Natural killer cell (primary cell): Measurements from ENCODE around the gene FNDC3B. TPM values are rescaled to one million over a fixed set of nuclear protein-coding genes. Genes with fewer than 3 reads are reported as not detected.

ENCODE experiments used
- ATAC-seq, 3 donors: fragments of 150-1000 bp in 2 of 3; fragments of 200-7000 bp in 1 of 3; cut with Tn5 transposase; 1 replicate in 1 of 3; 2 replicates in 2 of 3; pipeline ENCODE4 v1.10.0; 2021; ENCODE audit warnings: mild to moderate bottlenecking in 2 of 3, moderate library complexity in 2 of 3
- DNase-seq, 2 donors: peaks; one replicate each; pipeline versions ENCODE4 v3.0.0 to v3.0.0-alpha.2; 2013 to 2021; ENCODE audit warnings: mixed read lengths in 1 of 2
- H3K27ac ChIP-seq: one replicate; pipeline ENCODE4 v1.5.1; 2013; ENCODE audit warnings: mild to moderate bottlenecking, low read length
- H3K27me3 ChIP-seq: one replicate; pipeline ENCODE4 v1.6.1; 2013; ENCODE audit warnings: low read length; ENCODE audit not compliant: control insufficient read depth, insufficient read depth
- H3K36me3 ChIP-seq: one replicate; pipeline ENCODE4 v1.6.1; 2013; ENCODE audit warnings: low read length; ENCODE audit not compliant: control insufficient read depth, insufficient read depth
- H3K4me1 ChIP-seq: one replicate; pipeline ENCODE4 v1.6.1; 2013; ENCODE audit warnings: low read length; ENCODE audit not compliant: control insufficient read depth, insufficient read depth
- H3K4me3 ChIP-seq: one replicate; pipeline ENCODE4 v1.5.1; 2013; ENCODE audit warnings: low read length
- H3K9me3 ChIP-seq: one replicate; pipeline ENCODE4 v1.6.1; 2013; ENCODE audit warnings: low read length; ENCODE audit not compliant: control insufficient read depth, insufficient read depth
- H3K27ac Mint-ChIP-seq, 2 donors: one replicate each; pipeline ENCODE4 v1.8.0; 2022; ENCODE audit warnings: mild to moderate bottlenecking in 2 of 2, mixed read lengths in 2 of 2, moderate library complexity in 1 of 2
- H3K27me3 Mint-ChIP-seq, 2 donors: one replicate each; pipeline ENCODE4 v1.8.0; 2022; ENCODE audit warnings: low read depth in 2 of 2, mixed read lengths in 2 of 2
- H3K36me3 Mint-ChIP-seq: one replicate; pipeline ENCODE4 v1.8.0; 2022; ENCODE audit warnings: mixed read lengths
- H3K4me1 Mint-ChIP-seq, 2 donors: one replicate each; pipeline ENCODE4 v1.8.0; 2022; ENCODE audit warnings: mixed read lengths in 2 of 2
- H3K4me3 Mint-ChIP-seq: one replicate; pipeline ENCODE4 v1.8.0; 2022; ENCODE audit warnings: mild to moderate bottlenecking, moderate library complexity, mixed read lengths
- H3K9me3 Mint-ChIP-seq, 2 donors: one replicate each; pipeline ENCODE4 v1.8.0; 2022; ENCODE audit warnings: mixed read lengths in 2 of 2
- WGBS: methylation state at CpG from one replicate; pipeline ENCODE4 v1.1.7; 2013; ENCODE audit warnings: missing lambda C conversion rate; ENCODE audit not compliant: insufficient coverage; 5-methylcytosine and 5-hydroxymethylcytosine counted together
- intact Hi-C: fragments of 100-400 bp; cut with micrococcal nuclease; formaldehyde crosslinking; loops from one replicate; pipeline ENCODE4 v1.14.2; 2022
- total RNA-seq, 4 donors: library from RNA; stranded (reverse); fragments of 120-200 nt in 1 of 4; gene quantifications; one replicate each; pipeline versions ENCODE4 v1.2.3 to v1.2.4, GENCODE V29; 2013 to 2022
- TF ChIP-seq, protein P1 (sequence below): fragments of 200-600 bp; IDR thresholded peaks from one replicate; pipeline ENCODE4 v1.8.0; 2022; ENCODE audit warnings: antibody characterized with exemption

The FNDC3B gene
- total RNA-seq, 3 donors from 2014 or later (not counting 1 experiment from before 2014, with no cell fraction given): 154 to 214 (median 206) TPM

DNA sequence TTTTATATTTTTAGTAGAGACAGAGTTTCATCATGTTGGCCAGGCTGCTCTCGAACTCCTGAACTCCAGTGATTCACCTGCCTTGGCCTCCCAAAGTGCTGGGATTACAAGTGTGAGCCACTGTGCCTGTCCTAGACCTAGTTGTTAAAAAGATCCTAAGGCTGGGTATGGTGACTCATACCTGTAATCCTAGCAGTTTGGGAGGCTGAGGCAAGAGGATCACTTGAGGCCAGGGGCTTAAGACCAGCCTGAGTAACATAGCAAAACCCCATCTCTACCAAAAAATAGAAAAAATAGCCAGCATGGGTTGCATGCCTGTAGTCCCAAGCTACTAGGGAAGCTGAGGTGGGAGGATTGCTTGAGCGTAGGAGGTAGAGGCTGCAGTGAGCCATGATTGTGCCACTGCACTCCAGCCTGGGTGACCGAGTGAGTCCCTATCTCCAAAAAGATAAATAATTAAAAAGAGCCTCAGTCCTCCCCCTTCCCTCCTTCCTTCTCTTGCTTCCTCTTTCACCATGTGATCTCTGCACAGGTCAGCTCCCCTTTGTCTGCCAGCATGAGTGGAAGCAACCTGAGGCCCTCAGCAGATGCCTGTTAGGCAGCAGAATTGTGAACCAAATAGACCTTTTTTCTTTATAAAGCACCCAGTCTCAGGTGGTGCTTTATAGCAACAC, 9.8 kb upstream of the FNDC3B start:
- Mint-ChIP-seq H3K4me3 (no peak overlapping the region), H3K9me3 (no peaks in the 10 kb centered on the region), H3K36me3 (no peaks in the 10 kb centered on the region), H3K27me3 (no peaks in the 10 kb centered on the region), H3K4me1 (peaks cover 2 to 9% of the 10 kb centered on the region in 2 donors), H3K27ac (no peak overlapping the region)
- ATAC-seq (no peak), DNase-seq (no peak)
- WGBS: 89% methylated on average over 2 of the region's 3 CpGs
- peaks cover under 1% of the 10 kb centered on the region for H3K4me1 ChIP-seq
- H3K27me3 ChIP-seq: no peaks in the 10 kb centered on the region
- TF ChIP-seq, protein P1, sequence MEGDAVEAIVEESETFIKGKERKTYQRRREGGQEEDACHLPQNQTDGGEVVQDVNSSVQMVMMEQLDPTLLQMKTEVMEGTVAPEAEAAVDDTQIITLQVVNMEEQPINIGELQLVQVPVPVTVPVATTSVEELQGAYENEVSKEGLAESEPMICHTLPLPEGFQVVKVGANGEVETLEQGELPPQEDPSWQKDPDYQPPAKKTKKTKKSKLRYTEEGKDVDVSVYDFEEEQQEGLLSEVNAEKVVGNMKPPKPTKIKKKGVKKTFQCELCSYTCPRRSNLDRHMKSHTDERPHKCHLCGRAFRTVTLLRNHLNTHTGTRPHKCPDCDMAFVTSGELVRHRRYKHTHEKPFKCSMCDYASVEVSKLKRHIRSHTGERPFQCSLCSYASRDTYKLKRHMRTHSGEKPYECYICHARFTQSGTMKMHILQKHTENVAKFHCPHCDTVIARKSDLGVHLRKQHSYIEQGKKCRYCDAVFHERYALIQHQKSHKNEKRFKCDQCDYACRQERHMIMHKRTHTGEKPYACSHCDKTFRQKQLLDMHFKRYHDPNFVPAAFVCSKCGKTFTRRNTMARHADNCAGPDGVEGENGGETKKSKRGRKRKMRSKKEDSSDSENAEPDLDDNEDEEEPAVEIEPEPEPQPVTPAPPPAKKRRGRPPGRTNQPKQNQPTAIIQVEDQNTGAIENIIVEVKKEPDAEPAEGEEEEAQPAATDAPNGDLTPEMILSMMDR: no peak
- H3K36me3 ChIP-seq: no peaks in the 10 kb centered on the region
- H3K4me3 ChIP-seq: no peak overlapping the region
- H3K27ac ChIP-seq: no peak overlapping the region
- intact Hi-C loops: no loop called here
- H3K9me3 ChIP-seq: no peaks in the 10 kb centered on the region

DNA sequence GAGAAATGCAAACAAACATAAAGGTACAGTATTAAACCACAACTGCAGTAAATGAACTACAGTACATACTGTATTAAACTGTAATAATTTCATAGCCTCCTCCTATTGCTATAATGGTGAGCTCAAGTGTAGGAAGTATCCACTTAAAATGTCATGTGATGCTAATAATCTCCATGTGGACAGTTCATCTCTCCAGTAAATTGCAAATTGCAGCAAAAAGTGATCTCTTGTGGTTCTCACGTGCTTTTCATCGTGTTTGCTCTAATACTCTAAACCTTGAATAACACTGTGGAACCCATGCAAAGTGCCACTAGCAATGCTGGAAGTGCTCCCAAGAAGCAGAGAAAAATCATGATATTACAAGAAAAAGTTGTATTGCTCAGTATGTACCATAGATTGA, 9.2 kb upstream of the FNDC3B start:
- ATAC-seq (no peak), DNase-seq (no peak)
- Histone ChIP-seq H3K36me3 (no peaks in the 10 kb centered on the region), H3K4me3 (no peak overlapping the region), H3K4me1 (peaks cover 7% of the 10 kb centered on the region), H3K9me3 (no peaks in the 10 kb centered on the region), H3K27ac (no peak overlapping the region), H3K27me3 (no peaks in the 10 kb centered on the region)
- TF ChIP-seq, protein P1: no peak
- Mint-ChIP-seq H3K27me3 (no peaks in the 10 kb centered on the region), H3K4me1 (peaks cover 8 to 16% of the 10 kb centered on the region in 2 donors), H3K27ac (no peak overlapping the region), H3K9me3 (no peaks in the 10 kb centered on the region), H3K36me3 (no peaks in the 10 kb centered on the region), H3K4me3 (no peak overlapping the region)
- intact Hi-C loops: no loop called here
- WGBS: 100% methylated on average over 2 of the region's 2 CpGs

DNA sequence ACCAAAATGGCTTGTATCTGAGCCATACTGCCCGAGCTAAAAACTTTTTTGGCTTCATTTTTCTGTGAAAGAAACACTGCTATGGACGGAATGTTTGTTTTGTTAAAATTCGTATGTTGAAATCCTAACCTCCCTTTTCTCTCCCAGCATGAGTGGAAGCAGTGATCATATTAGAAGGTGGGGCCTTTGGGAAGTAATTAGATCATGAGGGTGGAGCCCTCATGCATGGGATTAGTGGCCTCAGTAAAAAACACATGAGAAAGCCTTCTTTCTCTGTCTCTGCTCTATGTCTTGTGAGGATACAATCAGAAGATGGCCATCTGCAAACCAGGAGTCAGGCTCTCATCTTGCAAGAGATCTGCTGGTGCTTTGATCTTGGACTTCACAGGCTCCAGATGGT, 7.4 kb upstream of the FNDC3B start:
- Histone ChIP-seq H3K9me3 (no peaks in the 10 kb centered on the region), H3K4me1 (peaks cover 14% of the 10 kb centered on the region), H3K4me3 (no peak overlapping the region), H3K36me3 (no peaks in the 10 kb centered on the region), H3K27me3 (no peaks in the 10 kb centered on the region), H3K27ac (no peak overlapping the region)
- WGBS: 100% methylated on average over 1 of the region's 3 CpGs
- Mint-ChIP-seq H3K9me3 (no peaks in the 10 kb centered on the region), H3K27me3 (no peaks in the 10 kb centered on the region), H3K36me3 (no peaks in the 10 kb centered on the region), H3K4me1 (peaks cover 21 to 34% of the 10 kb centered on the region in 2 donors), H3K27ac (no peak overlapping the region), H3K4me3 (no peak overlapping the region)
- ATAC-seq (no peak), DNase-seq (no peak)
- intact Hi-C loops: no loop called here
- TF ChIP-seq, protein P1: no peak

DNA sequence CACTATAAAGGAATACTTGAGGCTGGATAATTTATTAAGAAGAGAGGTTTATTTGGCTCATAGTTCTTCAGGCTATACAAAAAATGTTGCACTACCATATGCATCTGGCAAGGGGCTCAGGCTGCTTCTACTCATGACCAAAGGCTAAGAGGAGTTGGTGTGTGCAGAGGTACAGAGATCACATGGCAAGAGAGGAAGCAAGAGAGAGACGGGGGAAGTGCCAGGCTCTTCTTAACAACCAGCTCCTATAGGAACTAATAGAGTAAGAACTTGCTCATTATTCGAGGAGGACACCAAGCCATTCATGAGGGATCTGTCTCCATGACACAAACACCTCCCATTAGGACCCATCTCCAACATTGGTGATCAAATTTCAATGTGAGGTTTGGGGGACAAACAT, 6.0 kb upstream of the FNDC3B start:
- WGBS: 60% methylated on average over 2 of the region's 2 CpGs
- intact Hi-C loops: no loop called here
- no peaks in the 10 kb centered on the region for H3K27me3 Mint-ChIP-seq

More for the DNA sequence above, 6.0 kb upstream of the FNDC3B start:
- ATAC-seq: no peak
- Histone ChIP-seq H3K27ac (no peak overlapping the region), H3K27me3 (no peaks in the 10 kb centered on the region), H3K9me3 (no peaks in the 10 kb centered on the region), H3K4me1 (peaks cover 14% of the 10 kb centered on the region), H3K36me3 (no peaks in the 10 kb centered on the region), H3K4me3 (no peak overlapping the region)
- H3K9me3 Mint-ChIP-seq: no peaks in the 10 kb centered on the region
- no peak overlapping the region for H3K27ac Mint-ChIP-seq
- TF ChIP-seq, protein P1: no peak
- no peak for DNase-seq
- H3K4me1 Mint-ChIP-seq: peaks cover 33 to 43% of the 10 kb centered on the region in 2 donors
- no peak overlapping the region for H3K4me3 Mint-ChIP-seq
- H3K36me3 Mint-ChIP-seq: no peaks in the 10 kb centered on the region
